Panc1 (cell line): Measurements from ENCODE around the gene ZFAND2A. TPM values are rescaled to one million over a fixed set of nuclear protein-coding genes. Genes with fewer than 3 reads are reported as not detected.
A peak's percentile ranks its signal among the peaks of the same experiment; 100 is the strongest.

Experiments used
- ATAC-seq: fragments of 200-7000 bp; cut with Tn5 transposase; 2 replicates; pipeline ENCODE4 v1.9.1; 2020; ENCODE audit warnings: mild to moderate bottlenecking, moderate library complexity
- BruUV-seq: library from RNA; stranded (reverse); fragments of 400-500 nt; replicated peaks from 2 replicates; lab custom pipeline; 2021; lab: Mats Ljungman, UMichigan
- CTCF ChIA-PET: fragments of 300-600 bp; sonication (Branson Sonifier 250); formaldehyde crosslinking; loops from one replicate; lab custom pipeline; 2022; ENCODE audit warnings: antibody characterized with exemption; lab: Charles Lee
- POLR2A ChIA-PET: fragments of 300-600 bp; sonication (Branson Sonifier 250); formaldehyde crosslinking; loops from one replicate; lab custom pipeline; 2022; ENCODE audit warnings: antibody characterized with exemption; lab: Charles Lee
- DNase-seq: peaks from one replicate; pipeline ENCODE4 v3.0.0-alpha.2; 2010; ENCODE audit warnings: low read depth, low spot score
- H3K27ac ChIP-seq: 2 replicates; pipeline ENCODE4 v1.5.1; 2011; ENCODE audit warnings: mild to moderate bottlenecking, low read length, inconsistent platforms
- H3K27me3 ChIP-seq: fragments of 200-500 bp; sonication (Bioruptor generic); 2 replicates; pipeline ENCODE4 v1.6.0; 2014; ENCODE audit warnings: low read length, inconsistent platforms; ENCODE audit not compliant: control insufficient read depth, insufficient read depth
- H3K36me3 ChIP-seq: fragments of 200-500 bp; sonication (Bioruptor generic); 2 replicates; pipeline ENCODE4 v1.5.1; 2014; ENCODE audit warnings: inconsistent platforms, mild to moderate bottlenecking, low read length, moderate library complexity; ENCODE audit not compliant: control insufficient read depth, insufficient read depth
- H3K4me1 ChIP-seq: 2 replicates; pipeline ENCODE4 v1.5.1; 2011; ENCODE audit warnings: inconsistent platforms, mild to moderate bottlenecking, low read length, moderate library complexity; ENCODE audit not compliant: control insufficient read depth, insufficient read depth
- H3K4me3 ChIP-seq, 2 experiments: 2 replicates each; pipeline ENCODE4 v1.5.1; 2011 to 2012; ENCODE audit warnings: low read depth in 2 of 2, low read length in 2 of 2, mild to moderate bottlenecking in 2 of 2, inconsistent platforms in 1 of 2, moderate library complexity in 1 of 2
- H3K9me3 ChIP-seq: fragments of 200-500 bp; sonication (Bioruptor generic); 2 replicates; pipeline ENCODE4 v1.5.1; 2014; ENCODE audit warnings: low read depth, mild to moderate bottlenecking, inconsistent platforms, low read length, moderate library complexity; ENCODE audit not compliant: control insufficient read depth, insufficient read depth
- CTCF ChIP-seq: fragments of 450-650 bp; IDR thresholded peaks from 2 replicates; pipeline ENCODE4 v1.5.1; 2017; ENCODE audit warnings: mild to moderate bottlenecking
- POLR2AphosphoS5 ChIP-seq: IDR thresholded peaks from 2 replicates; pipeline ENCODE4 v1.6.1; 2012; ENCODE audit warnings: mild to moderate bottlenecking, low read depth, low read length, moderate library complexity
- REST ChIP-seq, 2 experiments: IDR thresholded peaks; 2 replicates each; pipeline ENCODE4 v1.6.1; 2011 to 2012; ENCODE audit warnings: low read depth in 2 of 2, control low read depth in 1 of 2, low read length in 1 of 2, mild to moderate bottlenecking in 1 of 2, moderate library complexity in 1 of 2; ENCODE audit not compliant: insufficient read depth in 1 of 2
- SIN3A ChIP-seq: IDR thresholded peaks from 2 replicates; pipeline ENCODE4 v1.6.1; 2012; ENCODE audit warnings: low read depth, mild to moderate bottlenecking, low read length, moderate library complexity, borderline replicate concordance; ENCODE audit not compliant: insufficient read depth
- TCF7L2 ChIP-seq: IDR thresholded peaks from 2 replicates; pipeline ENCODE4 v1.6.1; 2011; ENCODE audit warnings: mild to moderate bottlenecking, low read depth, low read length, inconsistent platforms
- in situ Hi-C: cut with HindIII; loops from 2 replicates; pipeline ENCODE4 v1.10.0; 2016; ENCODE audit warnings: low sequenced_read_pairs, low pct_unique_long_range_greater_than_20kb
- intact Hi-C: fragments of 100-400 bp; cut with micrococcal nuclease; formaldehyde crosslinking; loops from one replicate; pipeline ENCODE4 v1.10.0; 2022; ENCODE audit not compliant: unreplicated experiment
- total RNA-seq: library from RNA; stranded (reverse); gene quantifications from one replicate; pipeline ENCODE4 v1.2.1, GENCODE V29; 2021; ENCODE audit not compliant: unreplicated experiment

Gene ZFAND2A
- total RNA-seq, 1 experiment from 2014 or later, result 24.1 TPM

- TSS peak; percentile 95 for BruUV-seq
- H3K27me3 ChIP-seq, result no peaks in the 10 kb centered on the region
- H3K36me3 ChIP-seq, result no peaks in the 10 kb centered on the region
- peaks cover 3% of the 10 kb centered on the region; the same call in 1 of the 2 replicates for H3K4me1 ChIP-seq
- no peaks in the 10 kb centered on the region for H3K9me3 ChIP-seq
- in situ Hi-C loops, result loop anchor here (25.0 kb wide), 1 partner anchor 175 kb away; the partner anchor contains the start of gene ADAP1
- ATAC-seq (peak; percentile 6), DNase-seq (no peak)
- intact Hi-C loops, result no loop called here
- TF ChIP-seq REST (IDR thresholded peaks at IDR 0.05; ENCODE audit: insufficient read depth in 1 of 2, low read depth in 2 of 2, low read length in 1 of 2) (no peak), POLR2AphosphoS5 (no peak), CTCF (no peak), TCF7L2 (no peak), SIN3A (no peak)
- CTCF ChIA-PET, result no interaction called here
- POLR2A ChIA-PET, result interaction anchor here (0.6 kb wide), 1 partner anchor 273 kb away, joined by 6 read pairs; no protein-coding TSS in a partner anchor
- H3K4me3 ChIP-seq, result peak overlapping the region; percentile 72 to 99
- H3K27ac ChIP-seq, result peak overlapping the region; percentile 36
Observed at GRCh38 chr7:1136841-1137516, 23.0 kb downstream of the ZFAND2A start.

DNA sequence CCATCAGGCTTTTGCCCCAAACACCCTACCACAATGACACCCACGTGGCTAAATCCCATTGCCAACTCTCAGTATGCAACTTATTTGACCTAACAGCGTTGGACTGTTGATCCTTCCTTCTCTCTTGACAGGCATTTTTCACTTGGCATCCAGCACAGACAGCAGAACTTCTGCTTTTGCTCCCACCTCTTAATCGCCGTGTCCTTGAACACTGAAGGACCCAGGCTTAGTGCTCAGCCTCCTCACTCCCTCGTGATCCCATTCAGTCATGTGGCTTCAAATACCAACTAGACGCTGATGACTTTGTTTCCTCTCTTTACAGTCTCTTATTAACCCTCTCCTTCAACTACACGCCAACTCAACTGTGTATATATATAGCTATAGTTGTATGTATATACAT, 25.0 kb downstream of the ZFAND2A start:
- Histone ChIP-seq H3K9me3 (no peaks in the 10 kb centered on the region), H3K4me1 (peaks cover 3% of the 10 kb centered on the region; the same call in 1 of the 2 replicates), H3K36me3 (no peaks in the 10 kb centered on the region), H3K27me3 (no peaks in the 10 kb centered on the region), H3K27ac (no peak overlapping the region), H3K4me3 (no peak overlapping the region)
- ATAC-seq, result no peak
- in situ Hi-C loops, result loop anchor here (25.0 kb wide), 1 partner anchor 173 kb away; the partner anchor contains the start of gene ADAP1
- ChIA-PET POLR2A (no interaction called here), CTCF (no interaction called here)
- no peak for TF ChIP-seq TCF7L2
- TF ChIP-seq SIN3A, result no peak
- TF ChIP-seq CTCF, result no peak
- TF ChIP-seq REST (IDR thresholded peaks at IDR 0.05; ENCODE audit: insufficient read depth in 1 of 2, low read depth in 2 of 2, low read length in 1 of 2), result no peak
- TF ChIP-seq POLR2AphosphoS5, result no peak
- intact Hi-C loops, result no loop called here
- no peak for DNase-seq
- BruUV-seq, result no TSS peak
